GM23338 (cell line): ENCODE data around the gene NTM.

Source experiments
- CREB1 ChIP-seq: fragments of 250-450 bp; sonication (Bioruptor Pico); IDR thresholded peaks from 2 replicates; pipeline ENCODE4 v1.5.0; 2020; ENCODE audit warnings: low read depth, mild to moderate bottlenecking, moderate library complexity
- CTCF ChIP-seq, 2 experiments: fragments of 200-600 bp in 1 of 2; sonication (generic) in 1 of 2; conservative IDR thresholded peaks; 2 replicates each; pipeline versions ENCODE4 v1.5.1 to v1.6.1; 2016 to 2017; ENCODE audit warnings: antibody characterized with exemption in 2 of 2, low read depth in 2 of 2, mild to moderate bottlenecking in 2 of 2, moderate library complexity in 1 of 2
- ETS1 ChIP-seq: IDR thresholded peaks from 2 replicates; pipeline ENCODE4 v1.6.1; 2016; ENCODE audit warnings: antibody characterized with exemption
- EZH2 ChIP-seq: fragments of 200-600 bp; sonication (generic); IDR thresholded peaks from one replicate; pipeline ENCODE4 v1.8.0; 2017; ENCODE audit warnings: antibody characterized with exemption, mild to moderate bottlenecking, low read depth; ENCODE audit not compliant: unreplicated experiment
- EZH2phosphoT487 ChIP-seq: fragments of 200-600 bp; sonication (generic); IDR thresholded peaks from one replicate; pipeline ENCODE4 v1.8.1; 2018; ENCODE audit warnings: antibody characterized with exemption; ENCODE audit not compliant: unreplicated experiment
- JUNB ChIP-seq: IDR thresholded peaks from one replicate; pipeline ENCODE4 v1.6.1; 2016; ENCODE audit warnings: antibody characterized with exemption; ENCODE audit not compliant: unreplicated experiment
- POLR2AphosphoS5 ChIP-seq: IDR thresholded peaks from 2 replicates; pipeline ENCODE4 v1.6.1; 2016; ENCODE audit warnings: antibody characterized with exemption, low read depth
- REST ChIP-seq: IDR thresholded peaks from one replicate; pipeline ENCODE4 v1.6.1; 2018; ENCODE audit warnings: antibody characterized with exemption; ENCODE audit not compliant: unreplicated experiment
- ZNF114 ChIP-seq: fragments of 250-450 bp; sonication (Bioruptor Pico); IDR thresholded peaks from 2 replicates; pipeline ENCODE4 v1.5.0; 2020; ENCODE audit warnings: mild to moderate bottlenecking, moderate library complexity

GRCh38 chr11:131762346-131763110 lies 392.1 kb downstream of the NTM start:
- TF ChIP-seq ZNF114 (CRISPR knock-in tag), result no peak
- no peak for TF ChIP-seq POLR2AphosphoS5
- TF ChIP-seq CTCF (conservative IDR thresholded peaks at IDR 0.05; ENCODE audit: low read depth in 2 of 2), result no peak
- TF ChIP-seq JUNB, result no peak
- no peak for TF ChIP-seq EZH2phosphoT487
- no peak for TF ChIP-seq REST
- TF ChIP-seq ETS1, result no peak
- TF ChIP-seq EZH2, result no peak
- no peak for TF ChIP-seq CREB1
